ENCODE data around the gene NIN.

The NIN gene

GRCh38 chr14:50859296-50859624, 28.3 kb upstream of the NIN start:
- H2AFZ ChIP-seq (ENCODE audit: low read depth, low read length), result peak overlapping the region; percentile 97
- peaks cover 3% of the 10 kb centered on the region for H3K27me3 ChIP-seq (ENCODE audit: insufficient read depth, low read length)
- no peaks in the 10 kb centered on the region for H3K9me3 ChIP-seq (ENCODE audit: low read length)
- peak overlapping the region; percentile 41 for H3K4me3 ChIP-seq (ENCODE audit: low read length)
- peaks cover 41% of the 10 kb centered on the region for H3K4me1 ChIP-seq (ENCODE audit: insufficient read depth, low read length)
- no peaks in the 10 kb centered on the region for H3K36me3 ChIP-seq (ENCODE audit: insufficient read depth, low read length)

DNA sequence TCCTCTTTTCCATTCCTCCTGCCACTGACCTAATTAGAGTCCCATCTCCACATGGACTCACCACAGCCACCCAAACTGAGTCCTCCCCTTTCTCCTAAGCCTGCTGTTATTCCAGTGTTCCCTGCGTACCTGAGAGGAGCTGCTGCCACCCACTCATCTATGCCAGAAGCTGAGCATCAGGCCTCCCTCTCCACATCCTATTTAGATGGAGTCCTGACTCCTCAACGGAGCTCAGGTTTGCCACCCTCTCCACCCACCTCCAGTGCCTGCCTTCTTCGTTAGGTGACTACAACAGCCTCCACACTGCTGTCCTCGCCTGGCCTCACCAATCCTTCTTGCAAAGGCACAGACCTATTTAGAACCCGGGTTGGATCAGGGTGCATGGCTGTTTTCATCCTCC, 25.7 kb upstream of the NIN start:
- Histone ChIP-seq H2AFZ (ENCODE audit: low read depth, low read length) (no peak overlapping the region), H3K27me3 (ENCODE audit: insufficient read depth, low read length) (peaks cover 3% of the 10 kb centered on the region), H3K36me3 (ENCODE audit: insufficient read depth, low read length) (no peaks in the 10 kb centered on the region), H3K4me1 (ENCODE audit: insufficient read depth, low read length) (peaks cover 26% of the 10 kb centered on the region), H3K9me3 (ENCODE audit: low read length) (no peaks in the 10 kb centered on the region), H3K4me3 (ENCODE audit: low read length) (no peak overlapping the region)

DNA sequence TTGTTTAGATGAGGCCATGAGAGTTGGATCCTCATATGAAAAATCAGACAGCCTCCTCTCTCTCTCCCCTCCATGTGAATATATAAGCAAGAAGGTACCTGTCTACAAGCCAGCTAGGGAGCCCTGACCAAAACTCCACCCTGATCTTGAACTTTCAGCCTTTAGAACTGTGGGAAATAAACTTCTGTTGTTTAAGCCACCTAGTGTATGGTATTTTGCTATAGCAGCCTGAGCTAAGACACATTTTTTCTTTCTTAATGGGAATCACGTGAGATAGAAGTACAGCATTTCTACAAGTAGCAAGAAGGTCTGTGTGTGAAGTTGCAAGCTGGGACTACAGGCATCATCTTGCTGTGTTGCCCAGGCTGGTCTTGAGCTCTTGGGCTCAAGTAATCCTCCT, 24.6 kb upstream of the NIN start:
- no peaks in the 10 kb centered on the region for H3K36me3 ChIP-seq (ENCODE audit: insufficient read depth, low read length)
- H3K27me3 ChIP-seq (ENCODE audit: insufficient read depth, low read length), result peaks cover 3% of the 10 kb centered on the region
- no peak overlapping the region for H2AFZ ChIP-seq (ENCODE audit: low read depth, low read length)
- no peak overlapping the region for H3K4me3 ChIP-seq (ENCODE audit: low read length)
- peaks cover 15% of the 10 kb centered on the region for H3K4me1 ChIP-seq (ENCODE audit: insufficient read depth, low read length)
- H3K9me3 ChIP-seq (ENCODE audit: low read length), result no peaks in the 10 kb centered on the region

DNA sequence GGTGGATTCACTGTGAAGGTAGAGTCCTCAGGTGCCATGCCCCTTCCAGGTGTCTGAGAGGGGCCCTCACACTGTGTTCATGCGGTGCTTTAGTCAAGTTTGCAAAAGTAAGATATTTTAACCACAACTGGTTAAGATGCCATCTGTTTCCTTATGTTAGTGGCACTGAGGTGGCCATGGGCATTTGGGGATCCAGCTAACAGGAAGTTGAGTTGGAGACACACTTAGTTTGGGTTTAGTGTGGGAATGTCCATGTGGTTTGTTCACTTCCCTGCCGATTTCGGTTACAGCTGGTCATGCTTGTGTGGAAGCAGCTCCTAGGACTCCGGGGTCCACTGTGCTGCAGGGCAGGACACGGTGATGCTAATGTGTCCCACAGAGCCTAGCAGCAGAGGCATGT, 23.6 kb upstream of the NIN start:
- Histone ChIP-seq H3K36me3 (ENCODE audit: insufficient read depth, low read length) (no peaks in the 10 kb centered on the region), H3K4me3 (ENCODE audit: low read length) (no peak overlapping the region), H2AFZ (ENCODE audit: low read depth, low read length) (no peak overlapping the region), H3K27me3 (ENCODE audit: insufficient read depth, low read length) (peaks cover 3% of the 10 kb centered on the region), H3K4me1 (ENCODE audit: insufficient read depth, low read length) (peaks cover 6% of the 10 kb centered on the region), H3K9me3 (ENCODE audit: low read length) (no peaks in the 10 kb centered on the region)

GRCh38 chr14:50853891-50854290, 22.9 kb upstream of the NIN start:
- H3K4me1 ChIP-seq (ENCODE audit: insufficient read depth, low read length), result peaks cover under 1% of the 10 kb centered on the region
- H2AFZ ChIP-seq (ENCODE audit: low read depth, low read length), result no peak overlapping the region
- H3K4me3 ChIP-seq (ENCODE audit: low read length), result no peak overlapping the region
- no peaks in the 10 kb centered on the region for H3K36me3 ChIP-seq (ENCODE audit: insufficient read depth, low read length)
- no peaks in the 10 kb centered on the region for H3K9me3 ChIP-seq (ENCODE audit: low read length)
- H3K27me3 ChIP-seq (ENCODE audit: insufficient read depth, low read length), result peaks cover 3% of the 10 kb centered on the region

DNA sequence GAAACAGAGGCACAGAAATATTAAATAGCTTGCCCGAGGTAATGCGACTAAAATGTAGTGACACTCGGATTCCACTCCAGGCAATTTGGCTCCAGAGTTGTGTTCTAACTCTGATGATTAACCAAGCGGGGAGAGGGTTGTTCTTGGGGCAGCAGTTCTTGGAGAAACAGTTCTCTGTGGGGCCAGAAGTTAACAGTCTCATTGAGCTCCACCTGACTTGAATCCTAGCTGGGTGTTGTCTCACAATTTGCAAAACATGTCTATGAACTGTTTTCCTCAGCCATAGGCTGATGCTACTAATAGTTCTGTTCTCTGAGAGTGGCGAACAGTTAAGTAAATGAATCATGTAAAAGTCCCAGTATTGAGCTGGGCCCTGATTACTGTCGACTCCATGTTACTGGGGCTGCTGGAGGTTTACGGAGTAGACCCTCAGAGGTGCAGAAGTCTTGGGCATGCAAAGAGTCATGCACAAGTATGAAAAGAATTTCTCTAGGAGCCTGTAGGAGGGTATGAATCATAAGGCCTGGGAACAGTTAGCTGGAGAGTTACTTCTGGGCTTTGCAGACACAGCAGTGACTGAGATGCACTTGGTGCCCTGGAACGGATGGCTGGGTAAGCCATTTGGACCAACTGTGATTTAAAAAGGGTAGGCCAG, 15.4 kb upstream of the NIN start:
- H3K9me3 ChIP-seq (ENCODE audit: low read length), result no peaks in the 10 kb centered on the region
- H3K4me1 ChIP-seq (ENCODE audit: insufficient read depth, low read length), result no peaks in the 10 kb centered on the region
- H3K36me3 ChIP-seq (ENCODE audit: insufficient read depth, low read length), result no peaks in the 10 kb centered on the region
- no peak overlapping the region for H2AFZ ChIP-seq (ENCODE audit: low read depth, low read length)
- H3K27me3 ChIP-seq (ENCODE audit: insufficient read depth, low read length), result peaks cover 9% of the 10 kb centered on the region
- no peak overlapping the region for H3K4me3 ChIP-seq (ENCODE audit: low read length)

GRCh38 chr14:50845166-50845565, 14.2 kb upstream of the NIN start:
- no peak overlapping the region for H2AFZ ChIP-seq (ENCODE audit: low read depth, low read length)
- no peaks in the 10 kb centered on the region for H3K9me3 ChIP-seq (ENCODE audit: low read length)
- no peak overlapping the region for H3K4me3 ChIP-seq (ENCODE audit: low read length)
- H3K27me3 ChIP-seq (ENCODE audit: insufficient read depth, low read length), result peaks cover 9% of the 10 kb centered on the region
- no peaks in the 10 kb centered on the region for H3K4me1 ChIP-seq (ENCODE audit: insufficient read depth, low read length)
- H3K36me3 ChIP-seq (ENCODE audit: insufficient read depth, low read length), result no peaks in the 10 kb centered on the region

GRCh38 chr14:50844391-50844790, 13.4 kb upstream of the NIN start:
- H3K4me1 ChIP-seq (ENCODE audit: insufficient read depth, low read length), result no peaks in the 10 kb centered on the region

GRCh38 chr14:50839691-50840090, 8.7 kb upstream of the NIN start:
- Histone ChIP-seq H3K27me3 (ENCODE audit: insufficient read depth, low read length) (no peaks in the 10 kb centered on the region), H3K4me3 (ENCODE audit: low read length) (no peak overlapping the region), H3K4me1 (ENCODE audit: insufficient read depth, low read length) (no peaks in the 10 kb centered on the region), H3K9me3 (ENCODE audit: low read length) (no peaks in the 10 kb centered on the region), H3K36me3 (ENCODE audit: insufficient read depth, low read length) (no peaks in the 10 kb centered on the region), H2AFZ (ENCODE audit: low read depth, low read length) (no peak overlapping the region)

More at GRCh38 chr14:50844391-50844790, 13.4 kb upstream of the NIN start:
- peaks cover 9% of the 10 kb centered on the region for H3K27me3 ChIP-seq (ENCODE audit: insufficient read depth, low read length)
- no peak overlapping the region for H2AFZ ChIP-seq (ENCODE audit: low read depth, low read length)
- no peaks in the 10 kb centered on the region for H3K9me3 ChIP-seq (ENCODE audit: low read length)
- H3K36me3 ChIP-seq (ENCODE audit: insufficient read depth, low read length), result no peaks in the 10 kb centered on the region
- H3K4me3 ChIP-seq (ENCODE audit: low read length), result no peak overlapping the region

DNA sequence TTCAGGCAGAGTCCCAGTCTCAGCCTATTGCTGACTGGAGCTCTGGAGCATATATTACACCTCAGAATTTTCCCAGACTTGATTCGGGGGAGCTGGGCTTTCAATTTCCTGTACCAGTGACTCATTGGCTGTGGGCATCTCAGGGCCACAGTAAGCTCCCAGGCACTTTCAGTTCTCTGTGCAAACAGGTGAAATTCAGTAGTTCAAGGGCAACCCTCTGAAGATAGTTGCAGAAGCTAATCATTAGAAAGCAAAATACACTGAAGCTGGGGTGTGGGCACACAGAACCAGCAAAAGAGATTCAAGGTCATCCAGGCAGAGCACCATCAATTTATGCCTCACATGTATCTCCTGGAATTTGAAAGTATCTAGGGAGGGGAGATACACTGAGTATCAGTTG, 8.1 kb upstream of the NIN start:
- no peak overlapping the region for H3K4me3 ChIP-seq (ENCODE audit: low read length)
- no peaks in the 10 kb centered on the region for H3K36me3 ChIP-seq (ENCODE audit: insufficient read depth, low read length)
- no peaks in the 10 kb centered on the region for H3K9me3 ChIP-seq (ENCODE audit: low read length)
- H2AFZ ChIP-seq (ENCODE audit: low read depth, low read length), result no peak overlapping the region
- no peaks in the 10 kb centered on the region for H3K27me3 ChIP-seq (ENCODE audit: insufficient read depth, low read length)
- H3K4me1 ChIP-seq (ENCODE audit: insufficient read depth, low read length), result no peaks in the 10 kb centered on the region

- H3K4me3 ChIP-seq (ENCODE audit: low read length), result no peak overlapping the region
- H3K4me1 ChIP-seq (ENCODE audit: insufficient read depth, low read length), result no peaks in the 10 kb centered on the region
- no peaks in the 10 kb centered on the region for H3K9me3 ChIP-seq (ENCODE audit: low read length)
- H2AFZ ChIP-seq (ENCODE audit: low read depth, low read length), result no peak overlapping the region
- no peaks in the 10 kb centered on the region for H3K36me3 ChIP-seq (ENCODE audit: insufficient read depth, low read length)
- no peaks in the 10 kb centered on the region for H3K27me3 ChIP-seq (ENCODE audit: insufficient read depth, low read length)
These were observed 7.0 kb upstream of the NIN start for GRCh38 chr14:50837850-50838470.

DNA sequence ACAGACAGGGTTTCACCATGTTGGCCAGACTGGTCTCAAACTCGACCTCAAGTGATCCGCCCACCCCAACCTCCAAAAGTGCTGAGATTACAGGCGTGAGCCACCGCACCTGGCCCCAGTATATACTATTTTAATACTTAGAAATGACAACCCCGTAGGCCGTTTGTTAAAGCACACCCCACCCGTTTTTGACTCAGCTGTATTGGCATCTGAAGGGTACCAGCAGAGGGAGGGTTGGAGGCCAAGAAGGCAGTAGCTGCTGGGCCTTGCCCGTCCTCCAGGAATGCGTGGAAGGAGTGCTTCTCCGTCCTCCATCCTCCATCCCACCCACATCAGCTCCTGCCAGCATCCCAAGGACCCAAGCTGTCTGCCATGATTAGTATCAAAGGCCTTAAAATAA, 6.3 kb upstream of the NIN start:
- H2AFZ ChIP-seq (ENCODE audit: low read depth, low read length), result no peak overlapping the region
- peaks cover 3% of the 10 kb centered on the region for H3K4me1 ChIP-seq (ENCODE audit: insufficient read depth, low read length)
- no peak overlapping the region for H3K4me3 ChIP-seq (ENCODE audit: low read length)
- H3K9me3 ChIP-seq (ENCODE audit: low read length), result no peaks in the 10 kb centered on the region
- no peaks in the 10 kb centered on the region for H3K36me3 ChIP-seq (ENCODE audit: insufficient read depth, low read length)
- H3K27me3 ChIP-seq (ENCODE audit: insufficient read depth, low read length), result no peaks in the 10 kb centered on the region

GRCh38 chr14:50836515-50836914, 5.6 kb upstream of the NIN start:
- Histone ChIP-seq H3K4me1 (ENCODE audit: insufficient read depth, low read length) (peaks cover 10% of the 10 kb centered on the region), H3K36me3 (ENCODE audit: insufficient read depth, low read length) (no peaks in the 10 kb centered on the region), H3K4me3 (ENCODE audit: low read length) (no peak overlapping the region), H3K9me3 (ENCODE audit: low read length) (no peaks in the 10 kb centered on the region), H3K27me3 (ENCODE audit: insufficient read depth, low read length) (no peaks in the 10 kb centered on the region), H2AFZ (ENCODE audit: low read depth, low read length) (no peak overlapping the region)

GRCh38 chr14:50835280-50835679, 4.3 kb upstream of the NIN start:
- Histone ChIP-seq H3K27me3 (ENCODE audit: insufficient read depth, low read length) (no peaks in the 10 kb centered on the region), H3K36me3 (ENCODE audit: insufficient read depth, low read length) (no peaks in the 10 kb centered on the region), H2AFZ (ENCODE audit: low read depth, low read length) (no peak overlapping the region), H3K4me1 (ENCODE audit: insufficient read depth, low read length) (peaks cover 10% of the 10 kb centered on the region), H3K9me3 (ENCODE audit: low read length) (no peaks in the 10 kb centered on the region), H3K4me3 (ENCODE audit: low read length) (no peak overlapping the region)

Measured in neuron (in vitro differentiated cells).